ENCODE data around the gene PRCC.

The PRCC gene

DNA sequence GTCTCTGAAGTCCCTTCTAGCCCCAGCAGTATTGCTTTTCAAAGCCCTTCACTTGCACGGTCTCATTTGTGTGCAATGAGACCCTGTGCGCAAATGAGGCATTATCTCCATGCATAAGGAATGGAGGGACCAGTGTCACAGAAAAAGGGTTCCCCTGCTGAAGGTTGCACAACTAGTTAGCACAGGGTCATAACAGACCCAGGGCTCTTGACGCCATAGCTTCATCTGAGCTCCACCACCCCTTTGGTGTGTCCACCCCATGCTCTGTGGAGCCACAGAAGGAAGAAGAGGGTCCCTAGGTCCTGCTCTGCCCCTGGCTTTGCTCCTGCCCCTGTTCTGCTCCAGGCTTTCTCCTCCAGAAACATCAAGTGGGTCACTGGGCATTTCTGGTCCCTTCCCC lies 36.7 kb downstream of the PRCC start:
- Mint-ChIP-seq H3K4me1 (ENCODE audit: low read depth) (peaks cover 58% of the 10 kb centered on the region), H3K36me3 (ENCODE audit: low read depth) (peaks cover 33% of the 10 kb centered on the region)

DNA sequence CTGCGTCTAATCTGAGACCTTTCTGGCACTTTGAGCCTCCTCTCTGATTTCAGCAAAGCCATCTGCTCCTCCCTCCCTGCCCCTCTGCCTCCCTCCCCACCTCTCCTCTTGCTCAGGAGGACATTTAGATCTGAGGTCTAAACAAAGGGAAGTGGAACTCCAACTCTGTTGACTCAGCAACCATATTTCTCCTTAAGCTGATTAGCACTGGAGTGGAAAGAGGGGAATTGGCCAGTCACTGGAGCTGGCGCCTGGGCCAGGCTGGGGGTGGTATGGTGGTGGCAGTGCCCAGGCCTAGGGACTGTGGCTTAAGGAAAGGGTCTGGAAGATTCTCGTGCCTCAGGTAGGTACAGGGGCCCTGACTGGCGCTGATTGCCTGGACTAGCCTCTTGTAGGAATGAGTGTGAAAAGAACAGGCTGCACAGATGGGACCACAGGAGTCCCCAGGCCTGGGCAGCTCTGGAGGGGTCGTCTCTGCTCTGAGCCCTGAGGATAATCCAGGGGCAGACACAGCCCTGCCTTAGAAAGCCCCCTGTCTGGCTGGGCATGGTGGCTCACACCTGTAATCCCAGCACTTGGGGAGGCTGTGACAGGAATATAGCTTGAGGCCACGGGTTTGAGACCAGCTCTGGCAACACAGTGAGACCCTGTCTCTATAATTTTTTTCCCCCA lies 37.4 kb downstream of the PRCC start:
- peaks cover 61% of the 10 kb centered on the region for H3K4me1 Mint-ChIP-seq (ENCODE audit: low read depth)
- peaks cover 29% of the 10 kb centered on the region for H3K36me3 Mint-ChIP-seq (ENCODE audit: low read depth)
- intact Hi-C loops (cut with micrococcal nuclease), result loop anchor here (2.0 kb wide), 1 partner anchor 54 kb away; the partner anchor contains the start of gene INSRR
- H3K9me3 Mint-ChIP-seq, result no peaks in the 10 kb centered on the region
- peak overlapping the region; percentile 42 for H3K4me3 Mint-ChIP-seq
- H3K27me3 Mint-ChIP-seq, result peaks cover 15% of the 10 kb centered on the region
- H3K27ac Mint-ChIP-seq, result peak overlapping the region; percentile 92

More for the DNA sequence above, 36.7 kb downstream of the PRCC start:
- intact Hi-C loops (cut with micrococcal nuclease), result loop anchor here (2.0 kb wide), 1 partner anchor 55 kb away; the partner anchor contains the start of gene INSRR
- H3K4me3 Mint-ChIP-seq, result no peak overlapping the region
- peak overlapping the region; percentile 92 for H3K27ac Mint-ChIP-seq
- H3K9me3 Mint-ChIP-seq, result no peaks in the 10 kb centered on the region
- peaks cover 13% of the 10 kb centered on the region for H3K27me3 Mint-ChIP-seq

DNA sequence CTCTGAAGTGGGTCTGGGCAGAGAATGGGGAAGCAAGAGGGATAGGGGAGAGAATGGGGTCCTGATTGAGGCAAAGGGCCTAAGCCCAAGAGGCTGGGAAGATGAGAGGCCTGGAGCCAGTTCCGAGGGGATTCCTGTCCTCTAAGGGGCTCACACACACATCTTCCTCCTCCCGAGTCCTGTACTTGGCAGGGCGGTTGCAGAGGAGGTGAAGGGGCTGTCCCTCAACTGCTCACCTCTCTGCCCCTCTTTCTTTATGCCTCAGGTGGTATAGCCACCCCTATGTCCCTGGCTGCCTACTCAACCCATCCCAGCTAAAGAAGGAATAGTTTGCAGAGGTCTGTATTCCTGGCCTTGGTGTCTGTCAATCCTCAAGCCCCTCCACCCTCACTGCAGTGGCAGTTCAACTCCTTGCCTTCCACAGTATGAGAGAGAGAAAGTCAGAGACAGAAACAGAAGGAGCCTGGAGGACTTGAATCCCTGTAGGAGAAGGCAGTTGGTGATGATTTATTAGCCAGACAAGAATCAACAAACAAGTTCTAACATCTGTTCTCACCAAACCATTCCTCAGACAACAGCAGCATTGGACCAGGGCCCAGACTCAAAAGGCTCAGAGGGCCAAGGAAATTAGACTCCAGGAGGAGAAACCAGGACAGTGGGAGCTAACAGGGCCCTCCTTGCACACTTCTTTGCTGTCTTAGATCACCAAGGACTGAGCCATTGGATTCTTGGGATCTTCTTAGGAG lies 38.6 kb downstream of the PRCC start:
- H3K27ac Mint-ChIP-seq, result peak overlapping the region; percentile 92
- no peaks in the 10 kb centered on the region for H3K9me3 Mint-ChIP-seq
- intact Hi-C loops (cut with micrococcal nuclease), result loop anchor here (2.0 kb wide), 1 partner anchor 53 kb away; the partner anchor contains the start of gene INSRR
- H3K36me3 Mint-ChIP-seq (ENCODE audit: low read depth), result peaks cover 16% of the 10 kb centered on the region
- H3K27me3 Mint-ChIP-seq, result peaks cover 16% of the 10 kb centered on the region
- no peak overlapping the region for H3K4me3 Mint-ChIP-seq
- H3K4me1 Mint-ChIP-seq (ENCODE audit: low read depth), result peaks cover 63% of the 10 kb centered on the region

DNA sequence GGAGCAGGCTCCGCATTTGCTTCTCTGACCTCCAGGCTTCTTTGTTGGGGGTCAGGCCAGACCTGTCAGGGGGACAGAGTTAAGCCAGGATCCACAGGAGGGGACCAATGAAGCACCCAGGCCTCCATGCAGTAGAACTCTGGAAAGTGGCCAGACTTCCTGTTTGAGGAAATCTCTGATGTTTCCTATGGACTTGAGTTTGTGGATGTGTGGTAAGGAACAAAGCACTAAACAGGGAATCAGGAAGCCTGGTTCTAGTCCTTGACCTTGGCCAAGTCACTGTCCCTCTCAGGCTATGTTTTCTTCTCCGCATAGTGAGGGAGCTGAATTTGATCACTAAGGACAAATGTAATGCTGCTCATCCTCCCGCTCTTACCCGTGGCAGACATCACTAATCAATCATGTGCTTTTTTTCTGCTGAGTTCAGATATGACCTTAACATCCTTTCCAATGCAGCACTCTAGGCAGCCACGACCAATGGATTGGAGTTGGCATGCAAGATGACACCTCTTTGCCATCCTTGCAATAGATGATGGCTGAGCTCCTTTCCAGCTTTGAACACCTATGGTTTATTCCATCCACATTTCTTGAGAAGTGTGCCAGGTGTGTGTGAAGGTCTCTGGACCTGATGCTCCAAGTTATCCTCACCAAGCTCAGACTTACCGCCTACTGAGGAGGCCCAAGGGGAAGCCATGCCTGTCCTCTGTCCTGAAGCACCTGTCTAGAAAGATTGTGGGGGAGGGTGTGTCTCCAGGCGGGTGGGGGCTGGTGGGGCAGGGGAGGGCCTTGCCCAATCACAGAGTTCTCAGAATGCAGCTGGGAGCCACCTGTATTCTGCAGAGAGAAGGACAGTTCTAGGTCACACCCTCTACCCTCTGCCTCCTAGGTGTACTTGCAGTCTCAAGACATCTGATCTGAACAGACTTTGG lies 39.4 kb downstream of the PRCC start:
- Mint-ChIP-seq H3K4me1 (ENCODE audit: low read depth) (peaks cover 65% of the 10 kb centered on the region), H3K27me3 (peaks cover 25% of the 10 kb centered on the region), H3K27ac (peak overlapping the region; percentile 92), H3K36me3 (ENCODE audit: low read depth) (peaks cover 8% of the 10 kb centered on the region), H3K9me3 (no peaks in the 10 kb centered on the region), H3K4me3 (no peak overlapping the region)
- intact Hi-C loops (cut with micrococcal nuclease), result no loop called here

DNA sequence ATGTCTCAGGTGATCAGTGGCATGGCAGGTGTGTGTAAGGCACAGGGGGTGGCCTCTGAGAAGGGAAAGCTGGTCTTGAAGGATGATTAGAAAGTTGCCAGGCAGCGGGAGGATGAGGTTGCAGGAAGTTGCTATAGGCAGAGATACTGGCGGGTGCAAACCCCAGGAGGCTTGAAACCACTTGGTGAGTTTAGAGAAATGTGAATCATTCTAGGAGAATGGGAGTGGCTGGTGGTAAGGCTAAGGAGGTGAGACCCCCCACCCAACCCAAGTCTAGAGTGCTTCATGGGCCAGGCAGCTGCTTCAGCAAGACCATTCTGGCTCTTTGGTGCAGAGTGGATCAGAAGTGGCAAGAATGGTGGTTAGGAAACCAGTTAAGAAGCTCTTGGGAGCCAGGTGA lies 40.3 kb downstream of the PRCC start:
- peaks cover 71% of the 10 kb centered on the region for H3K4me1 Mint-ChIP-seq (ENCODE audit: low read depth)
- H3K36me3 Mint-ChIP-seq (ENCODE audit: low read depth), result no peaks in the 10 kb centered on the region
- intact Hi-C loops (cut with micrococcal nuclease), result no loop called here
- H3K4me3 Mint-ChIP-seq, result no peak overlapping the region
- peak overlapping the region; percentile 62 for H3K27ac Mint-ChIP-seq
- H3K9me3 Mint-ChIP-seq, result no peaks in the 10 kb centered on the region
- H3K27me3 Mint-ChIP-seq, result peaks cover 33% of the 10 kb centered on the region

DNA sequence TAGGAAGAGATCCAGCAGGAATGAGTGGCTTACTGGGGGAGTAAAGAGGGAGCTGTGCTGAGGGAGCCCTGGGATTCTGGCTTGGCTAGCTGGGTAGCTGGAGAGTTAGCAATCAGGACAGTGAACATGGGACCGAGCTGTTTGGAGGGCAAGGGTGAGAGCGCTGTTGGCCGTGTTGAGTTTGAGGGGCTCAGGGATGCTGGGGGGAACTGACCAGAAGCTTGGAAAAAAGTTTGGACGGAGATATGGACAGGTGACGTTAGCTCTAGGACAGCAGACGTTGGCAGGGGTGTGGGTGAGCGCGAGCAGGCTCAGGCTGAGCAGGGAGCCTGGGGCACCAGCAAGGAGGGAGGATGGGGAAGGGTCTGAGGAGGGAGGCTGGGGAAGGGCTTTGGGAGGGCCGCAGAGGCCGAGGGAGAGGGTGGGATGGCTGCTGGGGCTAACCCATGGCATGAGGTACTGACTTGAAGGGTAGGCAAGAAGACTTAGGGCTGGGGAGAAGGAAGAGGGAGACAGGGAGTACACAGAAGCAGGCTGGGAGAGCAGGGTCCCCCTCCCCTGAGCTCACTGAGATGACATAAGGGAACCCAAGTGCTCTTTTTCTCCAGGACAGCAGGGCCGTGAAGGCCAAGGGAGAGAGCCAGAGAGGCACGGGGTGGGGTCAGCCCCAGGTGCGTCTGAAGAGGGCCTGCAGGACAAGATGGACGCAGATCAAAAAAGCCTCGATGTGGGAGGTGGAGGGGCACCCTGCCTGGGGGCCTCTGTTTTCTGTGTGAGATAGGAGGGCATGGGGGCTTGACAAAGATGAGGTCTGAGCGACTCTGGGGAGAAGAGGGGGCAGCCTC lies 41.1 kb downstream of the PRCC start:
- H3K27ac Mint-ChIP-seq, result peak overlapping the region; percentile 62
- intact Hi-C loops (cut with micrococcal nuclease), result no loop called here
- H3K4me1 Mint-ChIP-seq (ENCODE audit: low read depth), result peaks cover 70% of the 10 kb centered on the region
- no peaks in the 10 kb centered on the region for H3K36me3 Mint-ChIP-seq (ENCODE audit: low read depth)
- H3K27me3 Mint-ChIP-seq, result peaks cover 40% of the 10 kb centered on the region
- H3K9me3 Mint-ChIP-seq, result no peaks in the 10 kb centered on the region
- no peak overlapping the region for H3K4me3 Mint-ChIP-seq

DNA sequence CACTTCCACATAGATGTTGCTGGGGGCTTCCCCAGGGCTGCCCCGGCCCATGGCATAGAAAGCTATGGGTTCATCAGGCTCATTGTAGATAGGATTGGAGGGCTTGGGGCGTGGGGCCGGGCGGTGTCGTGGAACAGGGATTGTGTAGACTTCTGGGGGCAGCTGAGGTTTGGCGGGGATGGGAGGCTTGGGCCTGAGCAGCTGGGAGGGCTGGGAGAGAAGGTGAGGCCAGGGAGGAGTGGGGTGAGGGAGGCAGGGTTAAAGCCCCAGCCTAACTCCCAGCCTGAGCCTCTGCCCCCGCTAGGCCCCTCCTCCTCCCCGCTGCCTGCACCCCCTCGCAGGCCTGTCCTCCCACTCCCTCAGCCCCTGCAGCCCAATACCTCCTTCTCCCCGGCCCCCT lies 41.9 kb downstream of the PRCC start:
- no peaks in the 10 kb centered on the region for H3K9me3 Mint-ChIP-seq
- intact Hi-C loops (cut with micrococcal nuclease), result no loop called here
- H3K4me3 Mint-ChIP-seq, result no peak overlapping the region
- H3K36me3 Mint-ChIP-seq (ENCODE audit: low read depth), result no peaks in the 10 kb centered on the region
- H3K4me1 Mint-ChIP-seq (ENCODE audit: low read depth), result peaks cover 70% of the 10 kb centered on the region
- H3K27me3 Mint-ChIP-seq, result peaks cover 48% of the 10 kb centered on the region
- H3K27ac Mint-ChIP-seq, result peak overlapping the region; percentile 62

DNA sequence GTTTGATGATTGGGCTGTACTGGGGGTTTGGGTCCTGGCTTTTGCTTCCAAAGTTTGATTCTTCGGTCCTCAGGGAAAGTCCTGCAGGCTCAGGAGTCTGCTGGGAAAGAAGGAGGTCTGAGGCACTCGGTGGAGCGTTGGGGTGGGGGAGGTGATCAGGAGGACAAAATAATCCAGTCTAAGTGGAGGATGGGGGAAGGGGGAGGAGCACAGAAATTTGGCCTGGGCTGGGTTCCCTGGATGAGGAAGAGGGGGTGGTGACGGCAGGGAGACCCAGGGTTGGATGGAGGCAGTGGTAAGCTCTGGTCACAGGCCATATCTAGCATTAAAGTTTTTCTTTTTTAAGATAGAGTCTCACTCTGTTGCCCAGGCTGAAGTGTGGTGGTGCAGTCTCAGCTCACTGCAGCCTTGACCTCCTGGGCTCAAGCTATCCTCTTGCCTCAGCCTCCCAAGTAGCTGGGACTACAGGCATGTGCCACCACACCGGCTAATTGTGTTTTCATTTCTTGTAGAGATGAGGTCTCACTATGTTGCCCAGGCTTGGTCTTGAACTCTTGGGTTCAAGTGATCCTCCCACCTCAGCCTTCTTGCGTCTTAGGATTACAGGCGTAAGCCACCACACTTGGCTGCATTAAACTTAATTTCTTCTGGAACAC lies 42.5 kb downstream of the PRCC start:
- no peak overlapping the region for H3K27ac Mint-ChIP-seq
- H3K27me3 Mint-ChIP-seq, result peaks cover 53% of the 10 kb centered on the region
- H3K36me3 Mint-ChIP-seq (ENCODE audit: low read depth), result no peaks in the 10 kb centered on the region
- no peaks in the 10 kb centered on the region for H3K9me3 Mint-ChIP-seq
- intact Hi-C loops (cut with micrococcal nuclease), result no loop called here
- H3K4me1 Mint-ChIP-seq (ENCODE audit: low read depth), result peaks cover 70% of the 10 kb centered on the region
- H3K4me3 Mint-ChIP-seq, result no peak overlapping the region

DNA sequence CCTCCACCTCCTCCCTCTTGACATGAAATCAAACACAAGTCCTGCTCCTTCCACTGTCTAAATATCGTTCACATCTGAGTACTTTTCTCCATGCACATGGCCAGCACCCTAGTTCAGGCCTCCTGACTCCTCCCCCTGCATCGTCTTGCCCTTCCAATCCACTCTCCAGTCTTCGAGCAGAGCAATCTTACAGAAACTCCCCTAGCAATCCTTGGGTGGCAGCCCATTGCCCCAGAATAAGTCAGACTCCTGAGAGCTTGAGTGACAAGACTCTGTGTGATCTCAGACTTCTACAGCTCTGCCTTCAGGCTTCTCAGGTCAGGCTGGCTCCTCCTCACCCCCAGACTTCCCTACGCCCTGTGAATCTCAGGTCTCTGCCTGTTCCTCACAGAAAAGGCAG lies 43.8 kb downstream of the PRCC start:
- intact Hi-C loops (cut with micrococcal nuclease), result no loop called here
- H3K9me3 Mint-ChIP-seq, result no peaks in the 10 kb centered on the region
- H3K27ac Mint-ChIP-seq, result no peak overlapping the region
- H3K27me3 Mint-ChIP-seq, result peaks cover 65% of the 10 kb centered on the region
- peaks cover 69% of the 10 kb centered on the region for H3K4me1 Mint-ChIP-seq (ENCODE audit: low read depth)
- no peak overlapping the region for H3K4me3 Mint-ChIP-seq
- H3K36me3 Mint-ChIP-seq (ENCODE audit: low read depth), result no peaks in the 10 kb centered on the region

DNA sequence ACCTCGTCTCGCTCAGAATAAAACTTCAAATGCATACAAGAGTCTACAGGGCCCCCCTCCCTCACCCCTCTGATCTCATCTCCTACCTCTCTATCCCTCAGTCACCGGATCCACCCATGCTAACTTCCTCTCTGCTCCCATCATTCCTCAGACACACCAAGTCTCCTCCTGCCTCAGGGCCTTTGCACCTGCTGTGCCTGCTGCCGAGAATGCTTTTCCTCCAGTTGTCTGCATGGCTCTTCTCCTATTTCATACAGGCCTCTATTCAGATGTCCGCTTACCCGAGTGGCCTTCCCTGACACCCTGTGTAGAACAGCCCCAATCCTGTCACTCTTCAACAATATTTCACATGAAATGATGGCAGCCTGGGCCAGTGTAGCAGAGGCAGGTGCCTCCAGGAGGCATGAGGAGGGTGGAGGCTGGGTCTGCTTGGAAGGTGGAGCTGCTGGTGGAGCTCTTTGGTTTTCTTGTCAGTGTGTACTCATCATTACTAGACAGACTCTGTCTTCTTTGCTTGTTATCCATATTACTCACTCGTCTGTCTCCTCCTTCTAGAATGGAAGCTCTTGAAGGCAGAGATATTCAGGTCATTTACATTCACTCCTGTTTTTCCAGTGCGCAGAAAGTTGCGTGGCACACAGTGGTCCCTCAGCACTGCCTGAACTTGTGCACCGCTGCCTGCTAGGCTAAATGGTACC lies 45.1 kb downstream of the PRCC start:
- H3K27ac Mint-ChIP-seq, result no peak overlapping the region
- no peak overlapping the region for H3K4me3 Mint-ChIP-seq
- intact Hi-C loops (cut with micrococcal nuclease), result no loop called here
- peaks cover 68% of the 10 kb centered on the region for H3K4me1 Mint-ChIP-seq (ENCODE audit: low read depth)
- no peaks in the 10 kb centered on the region for H3K9me3 Mint-ChIP-seq
- peaks cover 73% of the 10 kb centered on the region for H3K27me3 Mint-ChIP-seq
- H3K36me3 Mint-ChIP-seq (ENCODE audit: low read depth), result no peaks in the 10 kb centered on the region

DNA sequence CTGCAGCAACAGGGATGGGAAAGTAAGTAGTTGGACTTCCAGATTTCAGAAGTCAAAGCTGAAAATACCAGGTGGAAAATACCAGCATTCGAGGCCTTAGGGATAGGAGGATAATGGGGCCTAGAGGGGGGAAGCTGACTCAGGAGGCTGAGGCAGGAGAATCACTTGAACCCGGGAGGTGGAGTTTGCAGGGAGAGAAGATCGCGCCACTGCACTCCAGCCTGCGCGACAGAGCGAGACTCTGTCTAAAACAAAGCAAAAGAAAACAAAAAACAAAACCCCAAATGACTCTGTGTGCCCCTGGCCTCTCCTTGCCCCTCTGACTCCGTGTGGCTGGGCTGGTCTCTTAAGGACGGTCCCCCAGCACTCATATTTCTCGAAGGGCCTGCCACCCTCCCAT lies 46.0 kb downstream of the PRCC start:
- peaks cover 61% of the 10 kb centered on the region for H3K4me1 Mint-ChIP-seq (ENCODE audit: low read depth)
- H3K9me3 Mint-ChIP-seq, result no peaks in the 10 kb centered on the region
- peaks cover 66% of the 10 kb centered on the region for H3K27me3 Mint-ChIP-seq
- intact Hi-C loops (cut with micrococcal nuclease), result no loop called here
- H3K27ac Mint-ChIP-seq, result peak overlapping the region; percentile 71
- H3K4me3 Mint-ChIP-seq, result peak overlapping the region; percentile 70
- H3K36me3 Mint-ChIP-seq (ENCODE audit: low read depth), result no peaks in the 10 kb centered on the region

DNA sequence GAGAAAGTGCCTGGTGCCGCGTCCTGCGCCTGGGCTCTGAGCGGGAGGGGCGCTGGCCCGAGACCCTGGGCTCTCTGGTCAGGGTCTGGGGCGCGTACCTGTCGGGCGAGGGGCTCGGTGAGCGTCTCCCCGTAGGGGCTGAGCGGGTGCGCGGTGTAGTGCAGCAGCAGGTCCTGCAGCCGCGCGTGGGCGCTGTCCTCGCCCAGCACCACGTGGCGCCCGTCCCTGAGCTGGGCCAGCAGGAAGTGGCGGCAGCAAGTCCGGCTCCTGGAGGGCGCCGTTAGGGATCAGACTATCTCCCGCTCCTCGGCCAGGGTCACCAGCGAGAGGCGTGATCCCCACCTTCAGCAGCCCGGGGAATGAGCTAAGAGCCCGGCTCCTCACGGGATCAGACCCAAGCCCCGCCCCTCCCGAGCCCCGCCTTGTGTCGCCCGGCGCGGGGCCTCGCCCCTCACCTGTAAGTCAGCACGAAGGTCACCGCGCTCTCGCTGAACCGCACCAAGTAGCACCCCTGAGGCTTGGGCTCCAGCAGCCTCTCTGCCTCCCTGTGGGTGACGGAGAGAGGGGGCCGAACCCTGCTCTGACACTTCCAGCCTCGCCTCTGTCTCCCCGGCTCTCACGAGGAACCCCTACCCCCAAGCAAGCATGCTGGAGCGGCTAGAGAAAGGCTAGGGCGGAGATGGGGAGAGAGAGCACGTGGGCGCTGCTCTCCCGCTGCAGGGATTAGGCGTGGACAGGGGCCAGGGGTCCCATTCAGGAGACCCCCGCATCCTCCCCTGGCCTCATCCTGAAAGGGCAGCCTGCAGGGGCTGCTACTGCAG lies 46.6 kb downstream of the PRCC start:
- intact Hi-C loops (cut with micrococcal nuclease), result no loop called here
- H3K36me3 Mint-ChIP-seq (ENCODE audit: low read depth), result no peaks in the 10 kb centered on the region
- H3K27ac Mint-ChIP-seq, result peak overlapping the region; percentile 71
- H3K4me1 Mint-ChIP-seq (ENCODE audit: low read depth), result peaks cover 61% of the 10 kb centered on the region
- no peaks in the 10 kb centered on the region for H3K9me3 Mint-ChIP-seq
- peaks cover 64% of the 10 kb centered on the region for H3K27me3 Mint-ChIP-seq
- H3K4me3 Mint-ChIP-seq, result peak overlapping the region; percentile 70

All from dendritic cell treated with granulocyte-macrophage colony-stimulating factor and Interleukin-4, amounts not matched to agents 40 ng/mL and 50 ng/mL, for 4 days (primary cell).